SK-N-SH treated with all-trans-retinoic acid at 6 μM for 48 hours (cell line): ENCODE data around the gene PTPRO.

ENCODE experiments used
- ATAC-seq: fragments of 200-7000 bp; cut with Tn5 transposase; 3 replicates; pipeline ENCODE4 v1.9.1; 2020; ENCODE audit warnings: mild to moderate bottlenecking, moderate library complexity
- ARNTL ChIP-seq: fragments of 450-650 bp; formaldehyde crosslinking; IDR thresholded peaks from 2 replicates; pipeline ENCODE4 v1.5.0; 2020; ENCODE audit warnings: low read depth, mild to moderate bottlenecking, moderate library complexity, borderline replicate concordance
- CREB5 ChIP-seq: fragments of 250-450 bp; sonication (Bioruptor Pico); IDR thresholded peaks from 2 replicates; pipeline ENCODE4 v1.5.1; 2020; ENCODE audit warnings: low read depth, mild to moderate bottlenecking, moderate library complexity
- CSDC2 ChIP-seq: fragments of 250-450 bp; sonication (Bioruptor Pico); IDR thresholded peaks from 2 replicates; pipeline ENCODE4 v1.5.0; 2020; ENCODE audit warnings: mild to moderate bottlenecking, moderate library complexity
- CSRNP3 ChIP-seq: fragments of 250-450 bp; sonication (Bioruptor Pico); IDR thresholded peaks from 2 replicates; pipeline ENCODE4 v1.5.1; 2021; ENCODE audit warnings: mild to moderate bottlenecking, moderate library complexity
- ESRRG ChIP-seq: fragments of 250-450 bp; sonication (Bioruptor Pico); IDR thresholded peaks from 2 replicates; pipeline ENCODE4 v1.6.1; 2021; ENCODE audit warnings: mild to moderate bottlenecking
- GLIS3 ChIP-seq: fragments of 250-450 bp; sonication (Bioruptor Pico); IDR thresholded peaks from 2 replicates; pipeline ENCODE4 v1.5.0; 2020; ENCODE audit warnings: mild to moderate bottlenecking, moderate library complexity
- PATZ1 ChIP-seq: fragments of 250-450 bp; sonication (Bioruptor Pico); IDR thresholded peaks from 2 replicates; pipeline ENCODE4 v1.8.0; 2020; ENCODE audit warnings: mild to moderate bottlenecking, moderate library complexity, borderline replicate concordance
- POU6F1 ChIP-seq: fragments of 250-450 bp; sonication (Bioruptor Pico); IDR thresholded peaks from 2 replicates; pipeline ENCODE4 v1.8.0; 2021; ENCODE audit warnings: low read depth, mild to moderate bottlenecking, moderate library complexity, borderline replicate concordance
- RARB ChIP-seq: fragments of 250-450 bp; sonication (Bioruptor Pico); IDR thresholded peaks from 2 replicates; pipeline ENCODE4 v1.8.0; 2021; ENCODE audit warnings: mild to moderate bottlenecking, moderate library complexity
- SNAI2 ChIP-seq: fragments of 250-450 bp; sonication (Bioruptor Pico); IDR thresholded peaks from 2 replicates; pipeline ENCODE4 v1.5.0; 2020; ENCODE audit warnings: mild to moderate bottlenecking, moderate library complexity
- TCF4 ChIP-seq: fragments of 250-450 bp; sonication (Bioruptor Pico); IDR thresholded peaks from 2 replicates; pipeline ENCODE4 v1.8.0; 2021; ENCODE audit warnings: mild to moderate bottlenecking, moderate library complexity, borderline replicate concordance
- TOX ChIP-seq: fragments of 250-450 bp; sonication (Bioruptor Pico); IDR thresholded peaks from 2 replicates; pipeline ENCODE4 v1.8.0; 2021; ENCODE audit warnings: mild to moderate bottlenecking, moderate library complexity, borderline replicate concordance
- TSHZ2 ChIP-seq: fragments of 250-450 bp; sonication (Bioruptor Pico); IDR thresholded peaks from 2 replicates; pipeline ENCODE4 v1.5.0; 2020; ENCODE audit warnings: mild to moderate bottlenecking, moderate library complexity
- ZC3H10 ChIP-seq: fragments of 250-450 bp; sonication (Bioruptor Pico); IDR thresholded peaks from 2 replicates; pipeline ENCODE4 v1.5.1; 2021; ENCODE audit warnings: mild to moderate bottlenecking, moderate library complexity
- ZFP3 ChIP-seq: fragments of 250-450 bp; sonication (Bioruptor Pico); IDR thresholded peaks from 2 replicates; pipeline ENCODE4 v1.5.0; 2020; ENCODE audit warnings: mild to moderate bottlenecking, moderate library complexity
- ZFP30 ChIP-seq: fragments of 450-650 bp; formaldehyde crosslinking; IDR thresholded peaks from 2 replicates; pipeline ENCODE4 v1.5.0; 2022; ENCODE audit warnings: mild to moderate bottlenecking, moderate library complexity
- ZNF565 ChIP-seq: fragments of 450-650 bp; formaldehyde crosslinking; conservative IDR thresholded peaks from 2 replicates; pipeline ENCODE4 v1.5.0; 2020; ENCODE audit warnings: low read depth, mild to moderate bottlenecking, moderate library complexity
- ZNF70 ChIP-seq: fragments of 450-650 bp; formaldehyde crosslinking; IDR thresholded peaks from 2 replicates; pipeline ENCODE4 v1.5.0; 2020; ENCODE audit warnings: mild to moderate bottlenecking, moderate library complexity
- ZNF8 ChIP-seq: fragments of 450-650 bp; formaldehyde crosslinking; IDR thresholded peaks from 2 replicates; pipeline ENCODE4 v1.5.0; 2020; ENCODE audit warnings: mild to moderate bottlenecking, moderate library complexity

Gene PTPRO

GRCh38 chr12:15527201-15528080 lies 205.1 kb downstream of the PTPRO start:
- peak; percentile 47; the same call in 1 of the 3 replicates for ATAC-seq
- TF ChIP-seq POU6F1 (CRISPR knock-in tag) (no peak), CREB5 (no peak), SNAI2 (no peak), ZNF8 (CRISPR knock-in tag) (no peak), ZNF565 (CRISPR knock-in tag) (no peak), TSHZ2 (CRISPR knock-in tag) (no peak)
- TF ChIP-seq, all 23 proteins: peak for 0

- ATAC-seq: no peak
Measured at GRCh38 chr12:15528666-15529065, 206.4 kb downstream of the PTPRO start.

More at GRCh38 chr12:15528666-15529065, 206.4 kb downstream of the PTPRO start:
- TF ChIP-seq GLIS3 (CRISPR knock-in tag) (no peak), ESRRG (no peak), CSRNP3 (CRISPR knock-in tag) (no peak), TSHZ2 (CRISPR knock-in tag) (no peak), ARNTL (no peak), RARB (no peak), ZFP3 (CRISPR knock-in tag) (no peak), PATZ1 (CRISPR knock-in tag) (no peak), POU6F1 (CRISPR knock-in tag) (no peak), TCF4 (CRISPR knock-in tag) (no peak), CSDC2 (CRISPR knock-in tag) (no peak), ZNF8 (CRISPR knock-in tag) (no peak), ZC3H10 (CRISPR knock-in tag) (no peak), CREB5 (no peak), ZNF70 (CRISPR knock-in tag) (no peak), ZNF565 (CRISPR knock-in tag) (no peak), TOX (CRISPR knock-in tag) (no peak), ZFP30 (CRISPR knock-in tag) (no peak)
- TF ChIP-seq, all 23 proteins: peak for 0
